Sigmoid colon (tissue), 4 donors: ENCODE data around the gene TCF7.

Experiments used
- POLR2A ChIP-seq, 2 donors: fragments of 450-650 bp; IDR thresholded peaks; one replicate each; pipeline ENCODE4 v1.6.1; 2016; ENCODE audit warnings: antibody characterized with exemption in 2 of 2, mild to moderate bottlenecking in 2 of 2, moderate library complexity in 2 of 2
- POLR2AphosphoS5 ChIP-seq, 4 donors: sonication (generic); formaldehyde crosslinking; IDR thresholded peaks; one replicate each; pipeline ENCODE4 v1.6.1; 2017; ENCODE audit warnings: antibody characterized with exemption in 4 of 4
- TF ChIP-seq, protein P1 (sequence below), 4 experiments: fragments of 450-650 bp in 3 of 4; fragments of 200-600 bp in 1 of 4; IDR thresholded peaks; one replicate each; pipeline ENCODE4 v1.5.1; 2016 to 2019; ENCODE audit warnings: antibody characterized with exemption in 4 of 4, mild to moderate bottlenecking in 3 of 4, moderate library complexity in 2 of 4

DNA sequence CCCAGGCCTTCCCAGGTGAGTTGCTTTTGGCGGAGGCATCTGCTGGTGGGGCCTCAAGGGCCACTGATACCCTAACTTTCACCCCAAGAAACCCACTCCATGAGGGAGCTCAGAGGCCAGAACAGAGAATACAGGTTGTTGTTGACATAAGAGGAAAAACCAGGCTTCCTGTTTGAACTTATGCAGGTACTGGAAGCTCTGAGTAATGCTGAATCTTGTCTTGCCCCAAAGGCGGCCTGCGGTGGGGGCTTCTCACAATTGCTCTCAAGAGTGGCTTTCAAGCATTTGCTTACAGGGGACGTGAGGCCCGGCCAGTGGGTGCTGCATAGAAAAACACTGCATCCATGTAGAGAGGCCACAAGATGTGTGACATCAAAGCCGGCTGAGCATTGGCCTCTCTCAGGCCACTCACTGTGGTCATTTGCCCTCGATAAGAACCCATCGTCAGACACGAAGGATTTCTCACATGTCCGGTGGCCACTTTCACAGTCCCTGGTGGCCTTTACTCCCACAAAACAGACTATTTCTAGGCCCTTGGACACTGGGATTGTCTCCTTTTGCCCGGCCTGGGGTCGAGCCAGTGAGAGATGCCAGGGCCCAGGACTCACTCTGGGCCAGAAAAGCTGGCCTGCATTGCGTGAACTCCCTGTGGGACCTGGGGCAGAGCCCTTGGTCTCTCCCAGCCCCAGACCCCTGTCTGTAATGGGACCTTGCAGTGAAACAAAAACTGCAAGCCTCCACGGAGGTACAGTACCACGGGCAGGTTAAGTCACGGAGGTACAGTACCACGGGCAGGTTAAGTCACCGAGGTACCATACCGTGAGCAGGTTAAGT lies 34.5 kb upstream of the TCF7 start:
- TF ChIP-seq POLR2A (IDR thresholded peaks at IDR 0.05) (no peak), POLR2AphosphoS5 (IDR thresholded peaks at IDR 0.05) (no peak)
- TF ChIP-seq, protein P1, sequence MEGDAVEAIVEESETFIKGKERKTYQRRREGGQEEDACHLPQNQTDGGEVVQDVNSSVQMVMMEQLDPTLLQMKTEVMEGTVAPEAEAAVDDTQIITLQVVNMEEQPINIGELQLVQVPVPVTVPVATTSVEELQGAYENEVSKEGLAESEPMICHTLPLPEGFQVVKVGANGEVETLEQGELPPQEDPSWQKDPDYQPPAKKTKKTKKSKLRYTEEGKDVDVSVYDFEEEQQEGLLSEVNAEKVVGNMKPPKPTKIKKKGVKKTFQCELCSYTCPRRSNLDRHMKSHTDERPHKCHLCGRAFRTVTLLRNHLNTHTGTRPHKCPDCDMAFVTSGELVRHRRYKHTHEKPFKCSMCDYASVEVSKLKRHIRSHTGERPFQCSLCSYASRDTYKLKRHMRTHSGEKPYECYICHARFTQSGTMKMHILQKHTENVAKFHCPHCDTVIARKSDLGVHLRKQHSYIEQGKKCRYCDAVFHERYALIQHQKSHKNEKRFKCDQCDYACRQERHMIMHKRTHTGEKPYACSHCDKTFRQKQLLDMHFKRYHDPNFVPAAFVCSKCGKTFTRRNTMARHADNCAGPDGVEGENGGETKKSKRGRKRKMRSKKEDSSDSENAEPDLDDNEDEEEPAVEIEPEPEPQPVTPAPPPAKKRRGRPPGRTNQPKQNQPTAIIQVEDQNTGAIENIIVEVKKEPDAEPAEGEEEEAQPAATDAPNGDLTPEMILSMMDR (IDR thresholded peaks at IDR 0.05), result no peak
